ENCODE results near the gene RXFP1. TPM values are rescaled to one million over a fixed set of nuclear protein-coding genes. Genes with fewer than 3 reads are reported as not detected.

Gene RXFP1
- polyA plus RNA-seq, 1 of the 3 experiments (the other 2 are of a cell fraction): not detected

GRCh38 chr4:158666892-158667291 is 145.2 kb downstream of the RXFP1 start (continued):
- TF ChIP-seq, protein P1, sequence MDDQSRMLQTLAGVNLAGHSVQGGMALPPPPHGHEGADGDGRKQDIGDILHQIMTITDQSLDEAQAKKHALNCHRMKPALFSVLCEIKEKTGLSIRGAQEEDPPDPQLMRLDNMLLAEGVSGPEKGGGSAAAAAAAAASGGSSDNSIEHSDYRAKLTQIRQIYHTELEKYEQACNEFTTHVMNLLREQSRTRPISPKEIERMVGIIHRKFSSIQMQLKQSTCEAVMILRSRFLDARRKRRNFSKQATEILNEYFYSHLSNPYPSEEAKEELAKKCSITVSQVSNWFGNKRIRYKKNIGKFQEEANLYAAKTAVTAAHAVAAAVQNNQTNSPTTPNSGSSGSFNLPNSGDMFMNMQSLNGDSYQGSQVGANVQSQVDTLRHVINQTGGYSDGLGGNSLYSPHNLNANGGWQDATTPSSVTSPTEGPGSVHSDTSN (IDR thresholded peaks at IDR 0.05): no peak
- TF ChIP-seq FOSL2 (IDR thresholded peaks at IDR 0.05; ENCODE audit: borderline replicate concordance, low read depth) (no peak), RCOR1 (IDR thresholded peaks at IDR 0.05; ENCODE audit: low read length) (no peak)

GRCh38 chr4:158667651-158668198 is 146.0 kb downstream of the RXFP1 start:
- H3K36me3 ChIP-seq (replicated peaks in 1 of 2; ENCODE audit: control insufficient read depth in 1 of 2, insufficient read depth in 2 of 2, low read length in 1 of 2): peaks cover 14 to 16% of the 10 kb centered on the region in 2 experiments
- TF ChIP-seq RAD21 (IDR thresholded peaks at IDR 0.05; ENCODE audit: low read length) (peak; percentile 53), SMC3 (IDR thresholded peaks at IDR 0.05; ENCODE audit: low read depth, low read length) (peak; percentile 44), NFIC (IDR thresholded peaks at IDR 0.05; ENCODE audit: borderline replicate concordance) (no peak), MAX (IDR thresholded peaks at IDR 0.05; ENCODE audit: low read depth) (no peak)
- TF ChIP-seq, protein P2, sequence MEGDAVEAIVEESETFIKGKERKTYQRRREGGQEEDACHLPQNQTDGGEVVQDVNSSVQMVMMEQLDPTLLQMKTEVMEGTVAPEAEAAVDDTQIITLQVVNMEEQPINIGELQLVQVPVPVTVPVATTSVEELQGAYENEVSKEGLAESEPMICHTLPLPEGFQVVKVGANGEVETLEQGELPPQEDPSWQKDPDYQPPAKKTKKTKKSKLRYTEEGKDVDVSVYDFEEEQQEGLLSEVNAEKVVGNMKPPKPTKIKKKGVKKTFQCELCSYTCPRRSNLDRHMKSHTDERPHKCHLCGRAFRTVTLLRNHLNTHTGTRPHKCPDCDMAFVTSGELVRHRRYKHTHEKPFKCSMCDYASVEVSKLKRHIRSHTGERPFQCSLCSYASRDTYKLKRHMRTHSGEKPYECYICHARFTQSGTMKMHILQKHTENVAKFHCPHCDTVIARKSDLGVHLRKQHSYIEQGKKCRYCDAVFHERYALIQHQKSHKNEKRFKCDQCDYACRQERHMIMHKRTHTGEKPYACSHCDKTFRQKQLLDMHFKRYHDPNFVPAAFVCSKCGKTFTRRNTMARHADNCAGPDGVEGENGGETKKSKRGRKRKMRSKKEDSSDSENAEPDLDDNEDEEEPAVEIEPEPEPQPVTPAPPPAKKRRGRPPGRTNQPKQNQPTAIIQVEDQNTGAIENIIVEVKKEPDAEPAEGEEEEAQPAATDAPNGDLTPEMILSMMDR (IDR thresholded peaks at IDR 0.05): peak; percentile 71
- H3K27me3 ChIP-seq (ENCODE audit: insufficient read depth): no peaks in the 10 kb centered on the region
- no peak overlapping the region; the same call in 1 of the 2 replicates for H2AFZ ChIP-seq (ENCODE audit: low read depth)
- 39% methylated on average over 3 of the region's 3 CpGs for WGBS (ENCODE audit: low lambda C conversion rate)
- no peaks in the 10 kb centered on the region for H3K9me3 ChIP-seq
- H3F3A ChIP-seq (replicated peaks; ENCODE audit: insufficient read depth): peaks cover 23% of the 10 kb centered on the region
- CTCF ChIA-PET: interaction anchor here (0.9 to 3.8 kb wide), 5 partner anchors 11 to 413 kb away, joined by 3 to 19 read pairs (median 3); no protein-coding TSS in a partner anchor
- no peak overlapping the region; a peak in 1 of 4 replicates for H3K27ac ChIP-seq (ENCODE audit: low read depth in 2 of 2, low read length in 1 of 2)
- H3K9ac ChIP-seq: no peak overlapping the region
- no peak overlapping the region for H3K4me2 ChIP-seq
- peak; percentile 74 for DNase-seq
- POLR2A ChIA-PET: no interaction called here
- peaks cover 17% of the 10 kb centered on the region; the same call in 1 of the 2 replicates for H4K20me1 ChIP-seq (ENCODE audit: insufficient read depth)
- no peaks in the 10 kb centered on the region for H3K9me2 ChIP-seq
- H3K4me1 ChIP-seq (ENCODE audit: control insufficient read depth in 1 of 2, insufficient read depth in 2 of 2, low read depth in 1 of 2, low read length in 1 of 2): peaks cover 8 to 16% of the 10 kb centered on the region in 2 experiments; a peak in 3 of 4 replicates
- H3K4me3 ChIP-seq (ENCODE audit: low read depth in 2 of 2, low read length in 1 of 2): peak overlapping the region in 1 of 2 experiments; percentile 43; a peak in 1 of 4 replicates
- peaks cover 53% of the 10 kb centered on the region for H3K79me2 ChIP-seq (ENCODE audit: insufficient read depth)

DNA sequence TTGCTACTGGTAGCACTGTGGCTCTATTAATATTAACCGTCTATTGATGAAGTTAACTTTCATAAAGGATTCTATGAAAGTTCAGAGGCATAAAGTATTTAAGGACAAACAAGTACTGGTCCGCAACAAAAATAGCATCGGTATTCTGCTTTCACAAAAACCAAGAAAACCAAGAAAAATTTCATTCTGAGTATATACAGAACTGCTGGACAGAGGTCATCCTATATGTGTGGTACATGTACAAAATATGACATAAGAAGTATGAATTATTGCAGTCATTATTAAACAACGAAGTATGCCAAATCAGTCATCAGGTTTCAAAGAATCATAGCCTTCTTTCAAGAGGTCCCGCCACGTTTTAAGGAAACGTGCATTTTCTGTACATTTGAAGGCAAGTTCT is 147.6 kb downstream of the RXFP1 start:
- POLR2A ChIA-PET: no interaction called here
- WGBS (ENCODE audit: low lambda C conversion rate): 93% methylated on average over 7 of the region's 7 CpGs
- CTCF ChIA-PET: interaction anchor here (1.0 to 3.8 kb wide), 2 partner anchors 13 to 415 kb away, joined by 3 to 19 read pairs; no protein-coding TSS in a partner anchor
- H4K20me1 ChIP-seq (ENCODE audit: insufficient read depth): peaks cover 17% of the 10 kb centered on the region; the same call in 1 of the 2 replicates
- peaks cover 14 to 16% of the 10 kb centered on the region in 2 experiments for H3K36me3 ChIP-seq (replicated peaks in 1 of 2; ENCODE audit: control insufficient read depth in 1 of 2, insufficient read depth in 2 of 2, low read length in 1 of 2)
- H3K4me2 ChIP-seq: no peak overlapping the region; the same call in 1 of the 2 replicates
- H3K79me2 ChIP-seq (ENCODE audit: insufficient read depth): peaks cover 60% of the 10 kb centered on the region
- DNase-seq: no peak
- no peaks in the 10 kb centered on the region for H3K27me3 ChIP-seq (ENCODE audit: insufficient read depth)
- H3K9me3 ChIP-seq: no peaks in the 10 kb centered on the region
- no peak overlapping the region for H3K27ac ChIP-seq (ENCODE audit: low read depth in 2 of 2, low read length in 1 of 2)
- peaks cover 23% of the 10 kb centered on the region for H3F3A ChIP-seq (replicated peaks; ENCODE audit: insufficient read depth)
- no peak overlapping the region for H3K4me3 ChIP-seq (ENCODE audit: low read depth in 2 of 2, low read length in 1 of 2)
- H3K9me2 ChIP-seq: no peaks in the 10 kb centered on the region
- peaks cover 14 to 16% of the 10 kb centered on the region in 2 experiments; a peak in 3 of 4 replicates for H3K4me1 ChIP-seq (ENCODE audit: control insufficient read depth in 1 of 2, insufficient read depth in 2 of 2, low read depth in 1 of 2, low read length in 1 of 2)
- no peak overlapping the region for H2AFZ ChIP-seq (ENCODE audit: low read depth)
- H3K9ac ChIP-seq: no peak overlapping the region
- TF ChIP-seq RXRA (IDR thresholded peaks at IDR 0.05; ENCODE audit: borderline replicate concordance, low read depth) (no peak), JUND (IDR thresholded peaks at IDR 0.05) (no peak), NFIC (IDR thresholded peaks at IDR 0.05; ENCODE audit: borderline replicate concordance) (no peak), USF2 (IDR thresholded peaks at IDR 0.05; ENCODE audit: borderline replicate concordance, low read depth, low read length) (no peak), FOSL2 (IDR thresholded peaks at IDR 0.05; ENCODE audit: borderline replicate concordance, low read depth) (no peak), RCOR1 (IDR thresholded peaks at IDR 0.05; ENCODE audit: low read length) (no peak)
- TF ChIP-seq, protein P2 (IDR thresholded peaks at IDR 0.05): no peak
- TF ChIP-seq, protein P3, sequence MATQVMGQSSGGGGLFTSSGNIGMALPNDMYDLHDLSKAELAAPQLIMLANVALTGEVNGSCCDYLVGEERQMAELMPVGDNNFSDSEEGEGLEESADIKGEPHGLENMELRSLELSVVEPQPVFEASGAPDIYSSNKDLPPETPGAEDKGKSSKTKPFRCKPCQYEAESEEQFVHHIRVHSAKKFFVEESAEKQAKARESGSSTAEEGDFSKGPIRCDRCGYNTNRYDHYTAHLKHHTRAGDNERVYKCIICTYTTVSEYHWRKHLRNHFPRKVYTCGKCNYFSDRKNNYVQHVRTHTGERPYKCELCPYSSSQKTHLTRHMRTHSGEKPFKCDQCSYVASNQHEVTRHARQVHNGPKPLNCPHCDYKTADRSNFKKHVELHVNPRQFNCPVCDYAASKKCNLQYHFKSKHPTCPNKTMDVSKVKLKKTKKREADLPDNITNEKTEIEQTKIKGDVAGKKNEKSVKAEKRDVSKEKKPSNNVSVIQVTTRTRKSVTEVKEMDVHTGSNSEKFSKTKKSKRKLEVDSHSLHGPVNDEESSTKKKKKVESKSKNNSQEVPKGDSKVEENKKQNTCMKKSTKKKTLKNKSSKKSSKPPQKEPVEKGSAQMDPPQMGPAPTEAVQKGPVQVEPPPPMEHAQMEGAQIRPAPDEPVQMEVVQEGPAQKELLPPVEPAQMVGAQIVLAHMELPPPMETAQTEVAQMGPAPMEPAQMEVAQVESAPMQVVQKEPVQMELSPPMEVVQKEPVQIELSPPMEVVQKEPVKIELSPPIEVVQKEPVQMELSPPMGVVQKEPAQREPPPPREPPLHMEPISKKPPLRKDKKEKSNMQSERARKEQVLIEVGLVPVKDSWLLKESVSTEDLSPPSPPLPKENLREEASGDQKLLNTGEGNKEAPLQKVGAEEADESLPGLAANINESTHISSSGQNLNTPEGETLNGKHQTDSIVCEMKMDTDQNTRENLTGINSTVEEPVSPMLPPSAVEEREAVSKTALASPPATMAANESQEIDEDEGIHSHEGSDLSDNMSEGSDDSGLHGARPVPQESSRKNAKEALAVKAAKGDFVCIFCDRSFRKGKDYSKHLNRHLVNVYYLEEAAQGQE (IDR thresholded peaks at IDR 0.05; ENCODE audit: low read depth, low read length): no peak

Data from SK-N-SH (cell line).